ENCODE data around the gene LILRB4.
"Not testable (repeated sequence)": the region's sequence is repeated elsewhere in the genome, so short reads cannot be mapped to it uniquely, and the experiment has no call there.

DNA sequence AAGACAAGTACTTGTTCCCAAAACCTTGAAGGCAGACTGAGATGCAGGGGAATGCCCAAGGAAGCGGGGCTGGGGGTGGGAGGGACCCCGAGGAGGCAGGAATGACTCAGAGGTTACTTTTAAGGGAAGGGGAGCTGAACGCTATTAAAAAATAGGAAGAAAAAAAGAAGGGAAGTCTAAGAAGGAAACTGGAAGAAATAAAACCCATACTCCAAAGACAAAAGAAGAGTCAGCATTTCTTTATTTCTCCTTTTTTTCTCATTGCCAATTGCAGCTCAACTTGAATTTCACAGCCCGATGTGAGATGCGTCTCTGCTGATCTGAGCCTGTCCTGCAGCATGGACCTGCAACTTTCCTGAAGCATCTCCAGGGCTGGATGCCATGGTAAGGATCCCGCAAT is 19.2 kb upstream of the LILRB4 start:
- TF ChIP-seq, protein P1, sequence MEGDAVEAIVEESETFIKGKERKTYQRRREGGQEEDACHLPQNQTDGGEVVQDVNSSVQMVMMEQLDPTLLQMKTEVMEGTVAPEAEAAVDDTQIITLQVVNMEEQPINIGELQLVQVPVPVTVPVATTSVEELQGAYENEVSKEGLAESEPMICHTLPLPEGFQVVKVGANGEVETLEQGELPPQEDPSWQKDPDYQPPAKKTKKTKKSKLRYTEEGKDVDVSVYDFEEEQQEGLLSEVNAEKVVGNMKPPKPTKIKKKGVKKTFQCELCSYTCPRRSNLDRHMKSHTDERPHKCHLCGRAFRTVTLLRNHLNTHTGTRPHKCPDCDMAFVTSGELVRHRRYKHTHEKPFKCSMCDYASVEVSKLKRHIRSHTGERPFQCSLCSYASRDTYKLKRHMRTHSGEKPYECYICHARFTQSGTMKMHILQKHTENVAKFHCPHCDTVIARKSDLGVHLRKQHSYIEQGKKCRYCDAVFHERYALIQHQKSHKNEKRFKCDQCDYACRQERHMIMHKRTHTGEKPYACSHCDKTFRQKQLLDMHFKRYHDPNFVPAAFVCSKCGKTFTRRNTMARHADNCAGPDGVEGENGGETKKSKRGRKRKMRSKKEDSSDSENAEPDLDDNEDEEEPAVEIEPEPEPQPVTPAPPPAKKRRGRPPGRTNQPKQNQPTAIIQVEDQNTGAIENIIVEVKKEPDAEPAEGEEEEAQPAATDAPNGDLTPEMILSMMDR (IDR thresholded peaks at IDR 0.05) = not testable (repeated sequence)
- not testable (repeated sequence) for TF ChIP-seq POLR2A (IDR thresholded peaks at IDR 0.05)
